Esophagus squamous epithelium (tissue), 4 donors: ENCODE data around the gene SLC12A2.

Source experiments
- POLR2A ChIP-seq, 4 donors: fragments of 450-650 bp; IDR thresholded peaks; one replicate each; pipeline ENCODE4 v1.6.1; 2017; ENCODE audit warnings: antibody characterized with exemption in 4 of 4, mild to moderate bottlenecking in 4 of 4, moderate library complexity in 3 of 4
- TF ChIP-seq, protein P1 (sequence below), 6 experiments: fragments of 450-650 bp in 4 of 6; fragments of 200-600 bp in 2 of 6; sonication (generic) in 2 of 6; IDR thresholded peaks; one replicate each; pipeline ENCODE4 v1.5.1; 2016 to 2019; ENCODE audit warnings: antibody characterized with exemption in 6 of 6, mild to moderate bottlenecking in 4 of 6, moderate library complexity in 4 of 6

- TF ChIP-seq, protein P1, sequence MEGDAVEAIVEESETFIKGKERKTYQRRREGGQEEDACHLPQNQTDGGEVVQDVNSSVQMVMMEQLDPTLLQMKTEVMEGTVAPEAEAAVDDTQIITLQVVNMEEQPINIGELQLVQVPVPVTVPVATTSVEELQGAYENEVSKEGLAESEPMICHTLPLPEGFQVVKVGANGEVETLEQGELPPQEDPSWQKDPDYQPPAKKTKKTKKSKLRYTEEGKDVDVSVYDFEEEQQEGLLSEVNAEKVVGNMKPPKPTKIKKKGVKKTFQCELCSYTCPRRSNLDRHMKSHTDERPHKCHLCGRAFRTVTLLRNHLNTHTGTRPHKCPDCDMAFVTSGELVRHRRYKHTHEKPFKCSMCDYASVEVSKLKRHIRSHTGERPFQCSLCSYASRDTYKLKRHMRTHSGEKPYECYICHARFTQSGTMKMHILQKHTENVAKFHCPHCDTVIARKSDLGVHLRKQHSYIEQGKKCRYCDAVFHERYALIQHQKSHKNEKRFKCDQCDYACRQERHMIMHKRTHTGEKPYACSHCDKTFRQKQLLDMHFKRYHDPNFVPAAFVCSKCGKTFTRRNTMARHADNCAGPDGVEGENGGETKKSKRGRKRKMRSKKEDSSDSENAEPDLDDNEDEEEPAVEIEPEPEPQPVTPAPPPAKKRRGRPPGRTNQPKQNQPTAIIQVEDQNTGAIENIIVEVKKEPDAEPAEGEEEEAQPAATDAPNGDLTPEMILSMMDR (IDR thresholded peaks at IDR 0.05): no peak
- TF ChIP-seq POLR2A (IDR thresholded peaks at IDR 0.05): no peak
Measured at GRCh38 chr5:128099944-128100343, 16.4 kb downstream of the SLC12A2 start.
